GM19455 (cell line): Measurements from ENCODE around the gene SERPINB10.
A peak's percentile ranks its signal among the peaks of the same experiment; 100 is the strongest.

ENCODE experiments used
- ATAC-seq: cut with Tn5 transposase; IDR thresholded peaks from one replicate; pipeline ENCODE4 v1.9.1; 2021; ENCODE audit not compliant: unreplicated experiment

SERPINB10 gene

GRCh38 chr18:63907664-63908063, at the start of gene SERPINB10:
Gene SERPINB10, plus strand, starts transcription at chr18:63907958. Its CDS starts 7,553 bp downstream, at chr18:63915511.
- ATAC-seq = peak; percentile 52

GRCh38 chr18:63858456-63858855, 49.3 kb upstream of the SERPINB10 start:
- no peak for ATAC-seq

- ATAC-seq = no peak
Observed at GRCh38 chr18:63859781-63860475, 47.8 kb upstream of the SERPINB10 start.

- no peak for ATAC-seq
Observed at GRCh38 chr18:63860531-63860930, 47.2 kb upstream of the SERPINB10 start.

- no peak for ATAC-seq
Observed at GRCh38 chr18:63867368-63868125, 40.2 kb upstream of the SERPINB10 start.

- no peak for ATAC-seq
Observed at GRCh38 chr18:63868546-63868945, 39.2 kb upstream of the SERPINB10 start.

GRCh38 chr18:63869374-63869773, 38.4 kb upstream of the SERPINB10 start:
- no peak for ATAC-seq

- no peak for ATAC-seq
Observed at GRCh38 chr18:63869851-63870250, 37.9 kb upstream of the SERPINB10 start.

GRCh38 chr18:63871836-63872235, 35.9 kb upstream of the SERPINB10 start:
- no peak for ATAC-seq

GRCh38 chr18:63872586-63872985, 35.2 kb upstream of the SERPINB10 start:
- no peak for ATAC-seq

GRCh38 chr18:63878343-63878742, 29.4 kb upstream of the SERPINB10 start:
- no peak for ATAC-seq

GRCh38 chr18:63878925-63879324, 28.8 kb upstream of the SERPINB10 start:
- ATAC-seq = no peak

- no peak for ATAC-seq
Observed at GRCh38 chr18:63879709-63880108, 28.0 kb upstream of the SERPINB10 start.

- no peak for ATAC-seq
Observed at GRCh38 chr18:63881851-63882250, 25.9 kb upstream of the SERPINB10 start.

- no peak for ATAC-seq
Observed at GRCh38 chr18:63882333-63883141, 25.2 kb upstream of the SERPINB10 start.

- no peak for ATAC-seq
Observed at GRCh38 chr18:63883617-63884016, 24.1 kb upstream of the SERPINB10 start.

GRCh38 chr18:63887424-63887823, 20.3 kb upstream of the SERPINB10 start, which contains the start of gene SERPINB2:
Gene SERPINB2, plus strand, starts transcription at chr18:63887705. Its CDS starts 3,740 bp downstream, at chr18:63891445.
- ATAC-seq = no peak

GRCh38 chr18:63888470-63889190, 19.1 kb upstream of the SERPINB10 start:
- no peak for ATAC-seq

GRCh38 chr18:63889626-63890025, 18.1 kb upstream of the SERPINB10 start:
- no peak for ATAC-seq

- ATAC-seq = no peak
Observed at GRCh38 chr18:63890237-63890949, 17.4 kb upstream of the SERPINB10 start.
